Renal cortex interstitium (tissue), 15 donors: ENCODE measurements around the gene OOSP4A. TPM values are rescaled to one million over a fixed set of nuclear protein-coding genes. Genes with fewer than 3 reads are reported as not detected.
A peak's percentile ranks its signal among the peaks of the same experiment; 100 is the strongest.

ENCODE experiments used
- DNase-seq, 11 donors: peaks; one replicate each; pipeline ENCODE4 v3.0.0-alpha.2; 2013; ENCODE audit warnings: low read depth in 9 of 11, low spot score in 4 of 11; ENCODE audit errors: extremely low read depth in 1 of 11
- long read RNA-seq, 16 experiments: transcript quantifications; one replicate each; lab custom pipeline, GENCODE V29; 2026
- polyA plus RNA-seq, 3 donors: library from polyadenylated mRNA; unstranded; fragments of 120-200 nt; gene quantifications; one replicate each; pipeline ENCODE4 v1.2.1, GENCODE V29; 2013; ENCODE audit not compliant: insufficient read length in 3 of 3

Gene OOSP4A
- polyA plus RNA-seq: not detected
- long read RNA-seq, donor 1: 0 reads
- long read RNA-seq, donor 2: 0 reads
- long read RNA-seq, donor 3: 0 reads
- long read RNA-seq, donor 4: 0 reads
- long read RNA-seq, donor 5: 0 reads
- long read RNA-seq, donor 6: 0 reads
- long read RNA-seq, donor 7: 0 reads
- long read RNA-seq, donor 8: 0 reads
- long read RNA-seq, donor 9: 0 reads
- long read RNA-seq, donor 10: 0 reads
- long read RNA-seq, donor 11: 0 reads
- long read RNA-seq, donor 12: 0 reads
- long read RNA-seq, donor 13: 0 reads
- long read RNA-seq, donor 14: 0 reads
- long read RNA-seq, donor 15: 0 reads
- long read RNA-seq, donor 16: 0 reads

DNA sequence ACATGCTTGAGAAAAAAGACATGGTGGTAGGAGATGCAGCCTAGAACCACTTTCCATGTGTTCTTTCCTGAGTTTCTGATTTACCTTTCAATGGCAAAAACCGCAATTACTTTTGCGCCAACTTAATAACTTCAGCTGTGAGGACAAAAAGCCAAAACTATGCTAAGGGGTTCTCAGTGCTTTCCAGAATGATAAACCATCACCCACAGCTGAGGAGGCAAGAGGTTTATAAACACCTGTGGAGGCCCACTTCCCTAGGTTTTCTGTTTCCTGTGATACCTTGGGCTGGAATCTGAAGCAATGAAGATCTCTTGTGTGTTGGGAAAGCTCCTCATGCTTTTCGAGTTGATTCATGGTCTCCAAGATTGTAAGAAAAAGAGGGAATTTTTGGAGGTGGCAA, at the start of gene OOSP4A:
Gene OOSP4A (plus strand): TSS at position 301 of the 400 bp plus-strand sequence. CDS start 0 bp downstream, at position 301.
- no peak for DNase-seq

- DNase-seq: no peak
Measured at GRCh38 chr11:59918480-59918879, 45.4 kb upstream of the OOSP4A start.

DNA sequence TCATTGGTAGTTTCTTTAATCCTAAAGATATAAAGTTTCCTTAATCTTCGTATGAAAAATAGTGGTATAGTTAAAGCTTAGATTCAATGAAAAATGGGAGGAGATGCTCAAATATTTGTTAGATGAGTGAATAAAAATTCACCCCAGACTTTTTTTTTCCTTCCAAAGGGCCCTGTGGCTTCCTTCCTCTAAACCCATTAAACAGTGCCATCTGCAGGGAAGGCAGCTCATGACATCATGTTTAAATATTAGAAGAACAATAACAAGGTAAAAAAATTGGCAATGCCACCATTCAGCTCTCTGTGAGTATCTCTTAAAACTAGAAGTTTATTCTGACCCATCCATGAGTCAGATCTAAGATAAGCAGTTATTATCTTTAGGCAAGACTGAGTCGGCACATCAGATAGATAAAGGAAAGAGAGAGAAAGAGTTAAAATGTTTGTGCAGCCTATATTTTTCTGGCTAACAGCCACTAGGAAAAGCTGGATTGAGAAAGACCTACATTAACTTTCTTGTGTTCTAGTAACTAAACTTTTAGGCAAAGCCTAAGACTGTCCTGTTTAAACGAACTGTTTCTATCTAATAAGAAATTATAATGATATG, 44.7 kb upstream of the OOSP4A start:
- no peak for DNase-seq

- no peak for DNase-seq
Measured at GRCh38 chr11:59923813-59924212, 40.0 kb upstream of the OOSP4A start.

- no peak for DNase-seq
Measured at GRCh38 chr11:59931688-59932087, 32.1 kb upstream of the OOSP4A start.

DNA sequence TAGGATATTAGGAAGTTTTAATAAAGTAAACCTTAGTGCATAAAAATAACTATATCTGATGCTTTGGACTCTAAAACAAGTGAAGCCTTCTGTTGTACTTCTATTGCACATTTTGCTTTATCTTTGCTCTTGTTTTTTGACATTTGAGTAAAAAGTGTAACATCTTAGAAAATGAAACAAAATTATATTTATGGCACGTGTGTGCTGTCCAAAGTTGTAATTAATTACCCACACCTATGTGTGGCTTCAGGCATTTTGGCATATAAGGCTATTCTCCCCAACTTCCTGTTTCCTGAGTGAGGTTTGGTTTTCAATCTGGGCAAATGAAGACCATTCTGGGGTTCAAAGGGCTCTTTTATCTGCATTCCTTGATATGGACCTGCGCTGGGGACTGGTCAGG, 25.7 kb upstream of the OOSP4A start, which contains the start of gene OOSP1:
Gene OOSP1 (plus strand): TSS at position 301 of the 400 bp plus-strand sequence. CDS start 23 bp downstream, at position 324.
- DNase-seq: no peak

DNA sequence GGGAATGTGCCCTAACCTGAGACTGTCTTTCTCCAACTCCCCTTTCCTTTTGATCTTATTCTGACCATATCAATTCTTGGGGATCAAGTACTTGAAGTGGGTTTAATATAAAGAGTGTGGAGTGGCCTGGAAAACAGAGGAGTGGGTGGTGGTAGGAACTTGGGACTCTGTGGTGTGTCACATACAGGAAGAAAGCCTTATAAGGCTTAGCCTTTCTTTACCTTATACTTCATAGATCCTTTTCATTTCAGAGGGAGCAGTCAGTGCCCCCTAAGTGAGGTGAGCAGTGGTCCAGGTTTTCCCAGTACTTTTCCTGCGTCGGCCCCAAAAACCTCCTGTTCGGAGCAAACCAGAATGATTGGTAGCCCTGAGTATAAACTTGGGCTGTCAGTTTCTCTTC, 25.1 kb upstream of the OOSP4A start:
- no peak for DNase-seq

- DNase-seq: no peak
Measured at GRCh38 chr11:59939482-59939881, 24.4 kb upstream of the OOSP4A start.

GRCh38 chr11:59941091-59941490, 22.7 kb upstream of the OOSP4A start:
- DNase-seq: no peak

DNA sequence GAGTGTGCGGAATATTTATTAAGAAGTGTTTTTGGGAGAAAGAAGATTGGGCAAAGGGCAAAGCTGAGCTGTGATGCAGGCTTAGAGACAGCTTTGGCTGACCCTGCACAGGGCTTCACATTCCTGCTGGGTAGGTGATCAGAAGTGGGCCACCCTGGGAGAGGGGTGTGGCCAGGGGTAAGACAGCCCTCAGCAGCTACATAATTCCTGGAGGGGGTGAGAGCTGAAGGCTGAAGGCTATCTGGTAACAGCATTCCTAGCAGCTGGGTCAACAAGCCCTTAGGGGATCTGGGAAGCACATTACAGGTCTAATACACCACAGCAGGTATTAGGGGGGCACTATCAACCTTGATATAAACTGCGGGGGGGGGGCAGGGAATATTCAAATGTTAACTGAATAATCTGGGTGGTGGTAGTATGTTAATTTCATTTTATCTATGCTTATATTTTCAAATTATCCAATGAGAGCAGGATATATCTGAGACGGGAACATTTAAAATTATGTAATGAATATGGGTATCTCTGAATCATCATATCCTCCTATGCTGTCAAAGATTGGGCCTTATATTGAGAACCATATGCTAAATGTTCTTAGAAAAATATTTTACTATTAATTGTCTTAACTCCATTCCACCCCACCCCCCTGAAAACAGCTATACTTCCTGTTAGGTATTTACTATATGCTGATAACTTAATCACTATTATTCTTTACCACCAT, 19.7 kb upstream of the OOSP4A start:
- DNase-seq: no peak

DNA sequence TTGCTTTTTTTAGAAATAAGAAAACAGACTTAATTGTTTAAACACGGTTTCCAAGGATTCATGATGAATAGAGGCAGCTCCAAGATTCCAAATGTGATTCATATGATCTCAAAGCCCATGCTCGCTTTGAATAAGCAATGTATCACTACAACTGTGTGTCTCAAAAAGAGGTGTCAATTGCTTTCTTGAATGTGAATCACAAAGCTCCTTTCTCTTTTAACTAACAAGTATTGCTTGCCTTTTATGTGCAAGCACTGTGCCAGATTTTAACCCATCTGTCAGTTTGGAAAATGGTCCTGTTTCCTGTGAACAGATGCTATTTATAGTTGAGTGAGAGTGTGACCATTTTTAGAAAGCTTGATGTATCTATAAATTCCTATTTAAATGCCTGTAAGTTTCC, 19.1 kb upstream of the OOSP4A start:
- peak in 1 of 11 donors; percentile 2 for DNase-seq

DNA sequence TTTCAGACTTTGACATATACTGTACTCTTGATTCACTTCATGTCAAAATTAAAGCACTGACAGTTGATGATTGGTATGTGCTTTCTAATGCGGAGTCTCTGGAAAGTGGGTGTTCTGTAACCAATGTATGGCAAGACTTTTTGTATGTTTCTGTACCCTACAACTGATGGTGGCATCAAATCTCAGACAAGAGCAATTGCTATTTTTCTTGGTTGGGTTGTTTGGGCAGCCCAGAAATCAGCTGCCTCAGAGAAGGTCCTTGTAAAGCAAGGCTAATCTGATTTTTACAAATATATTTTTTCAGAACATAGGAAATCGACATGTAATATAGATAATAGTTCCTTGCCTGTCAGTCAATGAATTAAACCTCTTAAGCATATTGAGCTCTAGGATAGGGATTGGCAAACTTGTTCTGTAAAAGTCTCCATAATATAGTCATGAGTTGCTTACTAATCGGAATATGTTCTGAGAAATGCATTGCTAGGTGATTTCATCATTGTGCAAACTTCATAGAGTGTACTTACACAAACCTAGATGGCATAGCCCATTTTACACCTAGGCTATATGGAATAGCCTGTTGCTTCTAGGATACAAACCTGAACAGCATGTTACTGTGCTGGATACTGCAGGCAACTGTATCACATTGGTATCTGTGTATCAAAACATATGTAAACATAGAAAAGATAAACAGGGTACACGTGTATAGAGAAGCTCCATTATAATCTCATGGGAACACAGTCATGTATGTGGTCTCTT, 10.2 kb upstream of the OOSP4A start:
- DNase-seq: no peak

DNA sequence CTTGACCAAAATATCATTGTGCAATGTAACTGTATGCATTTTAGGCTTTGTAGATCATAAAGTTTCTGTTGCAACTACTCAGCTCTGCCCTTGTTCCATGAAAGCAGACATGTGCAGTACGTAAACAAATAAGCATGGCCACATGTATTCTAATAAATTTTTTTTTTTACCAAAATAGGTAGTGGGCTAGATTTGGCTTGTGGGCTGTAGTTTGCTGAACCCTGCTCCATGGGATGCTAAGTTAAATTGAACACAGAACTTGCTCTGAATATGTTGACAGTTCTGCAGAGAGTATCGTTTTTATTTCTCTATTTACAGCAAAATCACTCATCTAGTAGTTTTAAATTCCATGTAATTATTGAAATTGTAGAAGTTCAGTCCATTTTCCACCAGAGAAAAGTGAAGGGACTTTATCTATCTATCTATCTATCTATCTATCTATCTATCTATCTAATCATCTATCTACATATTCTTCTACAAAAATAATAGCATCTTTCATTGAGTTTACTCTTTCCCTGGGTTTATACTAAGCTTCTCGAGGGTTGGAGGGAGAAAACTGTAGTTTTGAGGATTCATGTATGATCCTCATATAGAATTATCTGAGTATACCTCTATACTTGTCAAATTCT, 9.5 kb upstream of the OOSP4A start:
- DNase-seq: no peak

DNA sequence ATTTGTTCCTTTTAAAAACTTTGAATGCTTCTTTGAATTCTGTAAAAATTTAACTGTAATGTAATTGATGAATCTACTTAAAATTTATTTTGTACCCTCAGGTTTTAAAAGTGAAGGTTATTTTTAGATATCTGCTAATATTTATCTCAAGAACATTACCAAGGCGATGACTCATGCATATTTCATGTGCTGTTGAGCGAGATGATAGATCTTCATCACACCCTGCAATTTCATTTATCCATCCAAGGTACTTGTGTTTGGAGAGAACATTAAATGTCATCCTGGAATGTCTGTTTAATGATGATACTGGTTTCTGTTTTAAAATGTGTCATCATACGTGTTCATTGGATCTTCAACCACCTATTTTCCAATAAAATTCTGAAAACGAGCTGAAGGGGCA, 6.7 kb upstream of the OOSP4A start:
- no peak for DNase-seq

DNA sequence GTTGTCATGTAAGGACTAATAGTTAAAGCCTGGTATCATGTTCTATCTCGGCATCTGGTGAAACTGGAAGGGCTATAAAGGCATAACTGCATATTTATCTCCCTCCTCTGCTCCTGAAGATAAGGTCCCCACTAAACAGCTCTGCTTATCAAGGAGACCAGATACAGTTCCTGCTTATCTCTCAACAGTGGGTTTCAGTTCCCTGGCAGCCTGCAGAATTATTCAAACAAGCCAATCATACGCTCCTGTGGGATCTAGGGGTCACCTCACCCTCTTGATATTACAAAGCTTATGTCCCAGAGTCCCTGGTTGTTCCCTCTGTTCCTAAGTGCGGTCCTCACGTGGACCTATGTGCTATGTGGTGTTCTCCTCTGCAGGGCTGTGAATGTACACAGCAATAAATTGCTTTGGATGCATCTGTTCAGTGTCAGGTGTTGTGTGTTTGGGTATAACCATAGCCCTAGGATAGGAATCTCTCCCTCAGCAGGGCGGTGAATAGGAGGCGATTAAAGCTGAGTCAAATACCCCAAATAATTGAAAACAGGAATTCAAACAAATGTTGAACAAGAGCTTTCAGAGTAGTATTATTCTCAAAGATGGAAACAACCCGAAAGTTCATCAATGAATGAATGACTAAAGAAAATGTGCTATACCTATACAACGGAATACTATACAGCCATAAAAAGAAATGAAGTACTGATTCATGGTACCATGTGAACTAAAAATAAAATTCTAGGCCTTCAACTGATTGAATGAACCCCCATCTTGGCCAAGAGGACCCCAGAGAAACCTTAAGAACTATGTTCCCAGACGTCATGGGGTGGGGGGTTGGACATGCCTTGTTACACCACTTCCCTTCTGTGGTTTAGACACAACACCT, 3.1 kb upstream of the OOSP4A start:
- no peak for DNase-seq

DNA sequence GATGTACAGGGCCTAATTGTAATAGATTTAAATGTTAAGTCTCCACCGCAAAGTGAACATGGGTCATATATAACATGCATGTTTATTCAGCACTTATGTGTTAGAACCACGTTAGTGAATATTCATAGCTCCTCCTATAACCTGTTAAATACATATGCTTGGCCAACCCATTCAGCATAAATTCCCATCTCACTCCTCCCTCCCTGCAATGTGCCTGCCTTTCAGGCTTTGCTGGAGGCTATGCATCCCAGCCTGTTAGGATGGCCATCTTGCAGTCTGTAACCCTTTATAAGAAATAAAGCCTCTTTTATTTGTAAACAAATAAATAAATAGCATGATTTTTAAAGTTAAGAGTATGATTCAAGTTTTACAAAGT, 1.7 kb upstream of the OOSP4A start:
- DNase-seq: no peak

- no peak for DNase-seq
Measured at GRCh38 chr11:59965424-59965823, 1.6 kb downstream of the OOSP4A start.

DNA sequence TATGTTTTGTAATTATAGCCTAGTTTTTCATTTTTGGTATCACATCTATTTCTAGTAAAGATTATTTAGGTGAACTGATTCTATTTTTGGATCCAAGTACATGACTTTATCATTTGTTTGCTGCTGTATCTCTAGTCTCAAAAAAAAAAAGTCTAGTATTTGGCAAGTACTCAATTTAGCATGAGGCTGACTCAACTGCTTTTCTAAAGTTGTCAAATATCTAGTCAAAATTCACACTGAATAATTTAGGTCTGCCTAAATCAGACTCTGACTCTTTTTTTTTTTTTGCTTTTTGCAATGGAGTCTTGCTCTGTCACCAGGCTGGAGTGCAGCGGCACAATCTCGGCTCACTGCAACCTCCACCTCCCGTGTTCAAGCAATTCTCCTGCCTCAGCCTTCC, 2.4 kb downstream of the OOSP4A start:
- DNase-seq: no peak
